Transverse colon (tissue), 4 donors: ENCODE results near the gene WDFY3.

ENCODE experiments used
- CTCF ChIP-seq, 5 experiments: fragments of 200-600 bp in 3 of 5; fragments of 450-650 bp in 2 of 5; sonication (generic) in 3 of 5; IDR thresholded peaks; 1 replicate in 2 of 5; 2 replicates in 3 of 5; pipeline ENCODE4 v1.5.1; 2016 to 2017; ENCODE audit warnings: antibody characterized with exemption in 5 of 5, inconsistent platforms in 3 of 5, mild to moderate bottlenecking in 2 of 5, moderate library complexity in 1 of 5
- EP300 ChIP-seq: sonication (generic); formaldehyde crosslinking; IDR thresholded peaks from one replicate; pipeline ENCODE4 v1.6.1; 2017; ENCODE audit warnings: antibody characterized with exemption, low read depth
- POLR2A ChIP-seq: fragments of 450-650 bp; IDR thresholded peaks from one replicate; pipeline ENCODE4 v1.6.1; 2016; ENCODE audit warnings: antibody characterized with exemption, mild to moderate bottlenecking, moderate library complexity
- POLR2AphosphoS5 ChIP-seq, 3 donors: sonication (generic); formaldehyde crosslinking; IDR thresholded peaks; one replicate each; pipeline ENCODE4 v1.6.1; 2016; ENCODE audit warnings: antibody characterized with exemption in 3 of 3

GRCh38 chr4:84738622-84739021 lies 227.9 kb downstream of the WDFY3 start:
- TF ChIP-seq CTCF (IDR thresholded peaks at IDR 0.05) (no peak), POLR2A (no peak), POLR2AphosphoS5 (IDR thresholded peaks at IDR 0.05) (no peak), EP300 (no peak)
